GM06990 (cell line): ENCODE results near the gene MFN2.

Experiments used
- DNase-seq: peaks from one replicate; pipeline ENCODE4 v3.0.0-alpha.2; 2011; ENCODE audit not compliant: insufficient read length; ENCODE audit errors: extremely low read depth
- H3K27me3 ChIP-seq: replicated peaks from 2 replicates; pipeline ENCODE4 v1.6.0; 2011; ENCODE audit warnings: low read length; ENCODE audit not compliant: control insufficient read depth, insufficient read depth
- H3K36me3 ChIP-seq: 2 replicates; pipeline ENCODE4 v1.5.1; 2011; ENCODE audit warnings: low read length; ENCODE audit not compliant: control insufficient read depth, insufficient read depth
- H3K4me3 ChIP-seq: replicated peaks from 2 replicates; pipeline ENCODE4 v1.5.1; 2011; ENCODE audit warnings: low read depth, mild to moderate bottlenecking, control low read depth, low read length
- CTCF ChIP-seq: IDR thresholded peaks from 2 replicates; pipeline ENCODE4 v1.5.1; 2011; ENCODE audit warnings: low read length, control low read depth, mild to moderate bottlenecking, inconsistent platforms; ENCODE audit not compliant: insufficient read depth, poor library complexity, severe bottlenecking

Gene MFN2

GRCh38 chr1:12059226-12059625 is 79.0 kb downstream of the MFN2 start:
- no peak for TF ChIP-seq CTCF
- Histone ChIP-seq H3K4me3 (no peak overlapping the region), H3K36me3 (no peaks in the 10 kb centered on the region), H3K27me3 (no peaks in the 10 kb centered on the region)
- DNase-seq, result no peak

GRCh38 chr1:12059722-12060464 is 79.6 kb downstream of the MFN2 start:
- Histone ChIP-seq H3K4me3 (no peak overlapping the region), H3K36me3 (no peaks in the 10 kb centered on the region), H3K27me3 (no peaks in the 10 kb centered on the region)
- no peak for TF ChIP-seq CTCF
- DNase-seq, result peak; percentile 70

GRCh38 chr1:12060500-12060899 is 80.3 kb downstream of the MFN2 start:
- TF ChIP-seq CTCF, result no peak
- Histone ChIP-seq H3K36me3 (no peaks in the 10 kb centered on the region), H3K27me3 (no peaks in the 10 kb centered on the region), H3K4me3 (no peak overlapping the region)
- no peak for DNase-seq
